ENCODE measurements around the gene ZNF22. TPM values are rescaled to one million over a fixed set of nuclear protein-coding genes. Genes with fewer than 3 reads are reported as not detected.

Gene ZNF22
- polyA plus RNA-seq, 1 donor (not counting 4 experiments of a cell fraction or from before 2014, with no cell fraction given) = 9.4 TPM

DNA sequence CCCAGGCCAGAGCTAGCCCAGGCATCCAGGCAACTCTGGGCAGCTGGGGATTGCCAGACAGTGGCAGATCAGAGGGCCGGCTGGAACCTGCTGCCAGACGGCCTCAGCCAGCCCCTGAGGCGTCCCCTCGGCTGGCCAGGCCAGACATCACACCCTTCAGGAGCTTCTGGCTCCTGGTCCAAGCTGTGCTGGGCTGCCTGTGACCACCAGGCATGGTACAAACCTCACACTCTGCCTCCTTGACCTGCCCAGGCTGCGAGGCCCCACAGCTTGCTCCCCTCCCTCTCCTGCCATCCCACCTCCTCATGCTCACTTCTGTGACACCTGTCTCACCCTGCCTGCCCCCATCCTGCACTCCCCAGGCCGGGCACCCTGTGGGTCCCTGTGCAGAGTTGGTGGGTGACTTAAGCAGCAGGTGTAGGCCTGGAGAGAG is 27.8 kb upstream of the ZNF22 start:
- Histone ChIP-seq H4K20me1 (ENCODE audit: control insufficient read depth, extremely low read depth, insufficient read depth, low read length) (no peaks in the 10 kb centered on the region), H3K36me3 (ENCODE audit: control insufficient read depth in 2 of 2, extremely low read depth in 1 of 2, insufficient read depth in 2 of 2, low read length in 2 of 2) (no peaks in the 10 kb centered on the region)
- no peak for FAIRE-seq

DNA sequence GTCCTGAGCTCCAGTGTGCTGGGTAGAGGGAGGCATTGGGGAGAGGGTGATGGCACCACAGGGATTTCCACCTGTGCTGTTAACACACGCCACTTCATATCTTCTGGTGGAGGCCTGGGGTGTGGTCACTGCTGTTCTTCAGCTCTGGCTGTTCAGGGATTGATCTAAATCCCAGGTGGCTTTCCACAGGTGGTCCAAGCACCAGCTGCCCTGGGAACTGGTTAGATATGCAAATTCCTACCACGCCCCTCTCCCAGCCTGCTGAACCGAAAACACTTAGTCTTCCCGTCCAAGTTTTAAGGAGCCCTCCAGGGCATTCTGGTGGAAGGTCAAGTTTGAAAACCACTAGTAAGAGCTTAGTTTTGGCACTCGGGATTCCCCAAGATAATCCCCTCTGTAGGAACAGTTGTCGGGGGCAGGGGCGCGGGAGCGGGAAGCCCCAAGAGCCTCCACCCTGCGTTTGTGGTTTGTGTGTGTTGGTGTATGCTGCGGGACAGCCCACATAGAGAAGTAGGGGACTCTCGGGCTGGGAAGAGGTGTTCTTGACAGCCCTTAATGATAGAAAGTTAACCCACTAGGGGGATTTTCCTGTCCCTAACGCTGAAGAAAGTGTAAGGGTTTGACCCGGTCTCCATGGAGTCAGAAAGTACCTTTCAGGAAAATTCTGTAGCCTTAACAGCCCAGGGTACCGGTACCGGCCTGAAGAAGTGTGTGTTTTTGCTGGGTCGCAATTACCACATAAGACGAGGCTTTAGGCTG is 27.2 kb upstream of the ZNF22 start:
- Histone ChIP-seq H3K79me2 (ENCODE audit: control insufficient read depth, insufficient read depth, low read length) (no peaks in the 10 kb centered on the region), H3K9me1 (ENCODE audit: control insufficient read depth, extremely low read depth, insufficient read depth, low read length) (no peaks in the 10 kb centered on the region), H3K36me3 (ENCODE audit: control insufficient read depth in 2 of 2, extremely low read depth in 1 of 2, insufficient read depth in 2 of 2, low read length in 2 of 2) (no peaks in the 10 kb centered on the region), H3K4me2 (ENCODE audit: control insufficient read depth, extremely low read depth, insufficient read depth, low read depth, low read length) (no peak overlapping the region), H3K9ac (ENCODE audit: control insufficient read depth, extremely low read depth, insufficient read depth, low read length) (no peak overlapping the region), H3K27ac (ENCODE audit: control insufficient read depth, insufficient read depth, low read length) (no peak overlapping the region), H3K4me1 (ENCODE audit: control insufficient read depth, extremely low read depth, insufficient read depth, low read length) (peaks cover 17% of the 10 kb centered on the region), H4K20me1 (ENCODE audit: control insufficient read depth, extremely low read depth, insufficient read depth, low read length) (no peaks in the 10 kb centered on the region), H3K4me3 (ENCODE audit: control insufficient read depth in 2 of 3, extremely low read depth in 1 of 3, insufficient read depth in 2 of 3, low read depth in 1 of 3, low read length in 3 of 3) (no peak overlapping the region), H2AFZ (ENCODE audit: control insufficient read depth, low read length) (no peak overlapping the region), H3K27me3 (ENCODE audit: control insufficient read depth, extremely low read depth, insufficient read depth, low read length) (no peaks in the 10 kb centered on the region), H3K9me3 (ENCODE audit: control insufficient read depth, low read depth, low read length) (no peaks in the 10 kb centered on the region)
- FAIRE-seq (no peak), DNase-seq (ENCODE audit: low read depth, low spot score) (no peak)
- dilution Hi-C loops (cut with MboI; ENCODE audit: extremely low pct_ligation_motif_present, low sequenced_read_pairs) = no loop called here
- TF ChIP-seq, protein P1, sequence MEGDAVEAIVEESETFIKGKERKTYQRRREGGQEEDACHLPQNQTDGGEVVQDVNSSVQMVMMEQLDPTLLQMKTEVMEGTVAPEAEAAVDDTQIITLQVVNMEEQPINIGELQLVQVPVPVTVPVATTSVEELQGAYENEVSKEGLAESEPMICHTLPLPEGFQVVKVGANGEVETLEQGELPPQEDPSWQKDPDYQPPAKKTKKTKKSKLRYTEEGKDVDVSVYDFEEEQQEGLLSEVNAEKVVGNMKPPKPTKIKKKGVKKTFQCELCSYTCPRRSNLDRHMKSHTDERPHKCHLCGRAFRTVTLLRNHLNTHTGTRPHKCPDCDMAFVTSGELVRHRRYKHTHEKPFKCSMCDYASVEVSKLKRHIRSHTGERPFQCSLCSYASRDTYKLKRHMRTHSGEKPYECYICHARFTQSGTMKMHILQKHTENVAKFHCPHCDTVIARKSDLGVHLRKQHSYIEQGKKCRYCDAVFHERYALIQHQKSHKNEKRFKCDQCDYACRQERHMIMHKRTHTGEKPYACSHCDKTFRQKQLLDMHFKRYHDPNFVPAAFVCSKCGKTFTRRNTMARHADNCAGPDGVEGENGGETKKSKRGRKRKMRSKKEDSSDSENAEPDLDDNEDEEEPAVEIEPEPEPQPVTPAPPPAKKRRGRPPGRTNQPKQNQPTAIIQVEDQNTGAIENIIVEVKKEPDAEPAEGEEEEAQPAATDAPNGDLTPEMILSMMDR (optimal IDR thresholded peaks at IDR 0.05 in 1 of 3, IDR thresholded peaks at IDR 0.05 in 1 of 3, conservative IDR thresholded peaks at IDR 0.05 in 1 of 3; ENCODE audit: extremely low read depth in 1 of 3, insufficient read depth in 2 of 3, low read length in 3 of 3) = no peak
- no peak for TF ChIP-seq EZH2 (IDR thresholded peaks at IDR 0.05; ENCODE audit: low read length)

More for the DNA sequence above, 27.8 kb upstream of the ZNF22 start:
- TF ChIP-seq, protein P1 (optimal IDR thresholded peaks at IDR 0.05 in 1 of 3, IDR thresholded peaks at IDR 0.05 in 1 of 3, conservative IDR thresholded peaks at IDR 0.05 in 1 of 3; ENCODE audit: extremely low read depth in 1 of 3, insufficient read depth in 2 of 3, low read length in 3 of 3) = no peak
- no peak for TF ChIP-seq EZH2 (IDR thresholded peaks at IDR 0.05; ENCODE audit: low read length)
- Histone ChIP-seq H3K79me2 (ENCODE audit: control insufficient read depth, insufficient read depth, low read length) (no peaks in the 10 kb centered on the region), H3K4me1 (ENCODE audit: control insufficient read depth, extremely low read depth, insufficient read depth, low read length) (peaks cover 11% of the 10 kb centered on the region), H3K4me3 (ENCODE audit: control insufficient read depth in 2 of 3, extremely low read depth in 1 of 3, insufficient read depth in 2 of 3, low read depth in 1 of 3, low read length in 3 of 3) (no peak overlapping the region), H3K9me1 (ENCODE audit: control insufficient read depth, extremely low read depth, insufficient read depth, low read length) (no peaks in the 10 kb centered on the region), H3K9ac (ENCODE audit: control insufficient read depth, extremely low read depth, insufficient read depth, low read length) (no peak overlapping the region), H3K9me3 (ENCODE audit: control insufficient read depth, low read depth, low read length) (no peaks in the 10 kb centered on the region), H3K27ac (ENCODE audit: control insufficient read depth, insufficient read depth, low read length) (no peak overlapping the region), H3K27me3 (ENCODE audit: control insufficient read depth, extremely low read depth, insufficient read depth, low read length) (no peaks in the 10 kb centered on the region), H2AFZ (ENCODE audit: control insufficient read depth, low read length) (no peak overlapping the region), H3K4me2 (ENCODE audit: control insufficient read depth, extremely low read depth, insufficient read depth, low read depth, low read length) (no peak overlapping the region)
- dilution Hi-C loops (cut with MboI; ENCODE audit: extremely low pct_ligation_motif_present, low sequenced_read_pairs) = no loop called here
- no peak for DNase-seq (ENCODE audit: low read depth, low spot score)
